Esophagus squamous epithelium (tissue), 4 donors: ENCODE data around the gene KCTD11.

ENCODE experiments used
- CTCF ChIP-seq, 6 experiments: fragments of 450-650 bp in 4 of 6; fragments of 200-600 bp in 2 of 6; sonication (generic) in 2 of 6; IDR thresholded peaks; one replicate each; pipeline ENCODE4 v1.5.1; 2016 to 2019; ENCODE audit warnings: antibody characterized with exemption in 6 of 6, mild to moderate bottlenecking in 4 of 6, moderate library complexity in 4 of 6
- POLR2A ChIP-seq, 4 donors: fragments of 450-650 bp; IDR thresholded peaks; one replicate each; pipeline ENCODE4 v1.6.1; 2017; ENCODE audit warnings: antibody characterized with exemption in 4 of 4, mild to moderate bottlenecking in 4 of 4, moderate library complexity in 3 of 4

DNA sequence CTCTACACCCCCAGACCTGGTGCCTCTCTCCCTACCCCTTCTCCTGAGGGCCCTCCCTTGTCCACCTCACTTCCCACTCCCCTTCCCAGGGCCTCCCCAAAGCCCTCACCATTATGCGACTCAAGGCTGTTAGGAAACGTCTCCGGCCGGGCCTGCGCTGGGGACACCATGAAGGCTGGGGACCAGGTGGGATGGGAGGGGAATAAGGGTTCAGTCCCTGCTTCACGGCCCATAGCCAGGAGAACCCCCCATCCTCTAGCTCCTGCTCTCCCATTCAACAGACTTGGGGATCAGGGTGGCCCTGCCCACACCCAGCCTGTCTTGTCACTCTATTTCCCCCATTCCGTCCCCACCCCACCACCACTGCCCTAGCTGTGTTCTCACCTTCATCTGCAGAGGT, 24.9 kb upstream of the KCTD11 start:
- no peak for TF ChIP-seq CTCF (IDR thresholded peaks at IDR 0.05)
- TF ChIP-seq POLR2A (IDR thresholded peaks at IDR 0.05), result no peak
